PFSK-1 (cell line): ENCODE data around the gene ATG2A.
A peak's percentile ranks its signal among the peaks of the same experiment; 100 is the strongest.

Source experiments
- FOXP2 ChIP-seq: optimal IDR thresholded peaks from 2 replicates; pipeline ENCODE3; 2011; ENCODE audit warnings: borderline replicate concordance, control low read depth, inconsistent platforms; ENCODE audit not compliant: insufficient read depth; ENCODE audit errors: extremely low read length, extremely low read depth
- POLR2AphosphoS5 ChIP-seq: IDR thresholded peaks from 2 replicates; pipeline ENCODE4 v1.6.1; 2012; ENCODE audit warnings: low read depth, mild to moderate bottlenecking, control low read depth, low read length, moderate library complexity
- SIN3A ChIP-seq: IDR thresholded peaks from 2 replicates; pipeline ENCODE4 v1.6.1; 2012; ENCODE audit warnings: mild to moderate bottlenecking, low read length, moderate library complexity, borderline replicate concordance; ENCODE audit not compliant: insufficient read depth
- TAF1 ChIP-seq: IDR thresholded peaks from 2 replicates; pipeline ENCODE4 v1.6.1; 2012; ENCODE audit warnings: low read length, control low read depth, borderline replicate concordance; ENCODE audit not compliant: insufficient read depth
- TF ChIP-seq, protein P1 (sequence below), 2 experiments: IDR thresholded peaks; 2 replicates each; pipeline versions ENCODE4 v1.6.1 to v1.8.0; 2011 to 2012; ENCODE audit warnings: low read depth in 2 of 2, low read length in 2 of 2, control low read depth in 1 of 2, inconsistent platforms in 1 of 2, mild to moderate bottlenecking in 1 of 2, moderate library complexity in 1 of 2; ENCODE audit not compliant: insufficient read depth in 1 of 2

The ATG2A gene

DNA sequence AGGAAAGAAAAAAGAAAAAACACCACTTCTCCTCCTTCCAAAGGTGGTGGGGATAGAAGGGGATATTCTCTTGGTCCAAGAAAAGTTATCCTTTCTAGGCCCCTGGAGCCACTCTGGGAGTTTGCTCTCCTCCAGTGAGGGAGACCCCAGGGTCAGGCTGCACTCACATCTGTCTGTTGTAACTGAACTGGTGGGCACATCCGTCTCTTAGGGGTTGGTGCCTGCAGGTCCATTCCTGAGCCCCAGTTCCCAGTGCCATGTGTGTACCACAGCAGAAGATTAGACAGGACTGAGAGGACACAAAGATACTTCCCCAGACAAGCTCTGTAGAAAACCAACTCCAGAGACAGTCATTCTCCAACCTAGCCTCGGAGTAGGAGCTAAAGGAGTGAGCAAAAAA, 3.1 kb upstream of the ATG2A start:
- TF ChIP-seq POLR2AphosphoS5 (no peak), TAF1 (no peak), SIN3A (no peak), FOXP2 (no peak)
- TF ChIP-seq, protein P1, sequence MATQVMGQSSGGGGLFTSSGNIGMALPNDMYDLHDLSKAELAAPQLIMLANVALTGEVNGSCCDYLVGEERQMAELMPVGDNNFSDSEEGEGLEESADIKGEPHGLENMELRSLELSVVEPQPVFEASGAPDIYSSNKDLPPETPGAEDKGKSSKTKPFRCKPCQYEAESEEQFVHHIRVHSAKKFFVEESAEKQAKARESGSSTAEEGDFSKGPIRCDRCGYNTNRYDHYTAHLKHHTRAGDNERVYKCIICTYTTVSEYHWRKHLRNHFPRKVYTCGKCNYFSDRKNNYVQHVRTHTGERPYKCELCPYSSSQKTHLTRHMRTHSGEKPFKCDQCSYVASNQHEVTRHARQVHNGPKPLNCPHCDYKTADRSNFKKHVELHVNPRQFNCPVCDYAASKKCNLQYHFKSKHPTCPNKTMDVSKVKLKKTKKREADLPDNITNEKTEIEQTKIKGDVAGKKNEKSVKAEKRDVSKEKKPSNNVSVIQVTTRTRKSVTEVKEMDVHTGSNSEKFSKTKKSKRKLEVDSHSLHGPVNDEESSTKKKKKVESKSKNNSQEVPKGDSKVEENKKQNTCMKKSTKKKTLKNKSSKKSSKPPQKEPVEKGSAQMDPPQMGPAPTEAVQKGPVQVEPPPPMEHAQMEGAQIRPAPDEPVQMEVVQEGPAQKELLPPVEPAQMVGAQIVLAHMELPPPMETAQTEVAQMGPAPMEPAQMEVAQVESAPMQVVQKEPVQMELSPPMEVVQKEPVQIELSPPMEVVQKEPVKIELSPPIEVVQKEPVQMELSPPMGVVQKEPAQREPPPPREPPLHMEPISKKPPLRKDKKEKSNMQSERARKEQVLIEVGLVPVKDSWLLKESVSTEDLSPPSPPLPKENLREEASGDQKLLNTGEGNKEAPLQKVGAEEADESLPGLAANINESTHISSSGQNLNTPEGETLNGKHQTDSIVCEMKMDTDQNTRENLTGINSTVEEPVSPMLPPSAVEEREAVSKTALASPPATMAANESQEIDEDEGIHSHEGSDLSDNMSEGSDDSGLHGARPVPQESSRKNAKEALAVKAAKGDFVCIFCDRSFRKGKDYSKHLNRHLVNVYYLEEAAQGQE (IDR thresholded peaks at IDR 0.05; ENCODE audit: insufficient read depth in 1 of 2, low read depth in 2 of 2, low read length in 2 of 2), result no peak

DNA sequence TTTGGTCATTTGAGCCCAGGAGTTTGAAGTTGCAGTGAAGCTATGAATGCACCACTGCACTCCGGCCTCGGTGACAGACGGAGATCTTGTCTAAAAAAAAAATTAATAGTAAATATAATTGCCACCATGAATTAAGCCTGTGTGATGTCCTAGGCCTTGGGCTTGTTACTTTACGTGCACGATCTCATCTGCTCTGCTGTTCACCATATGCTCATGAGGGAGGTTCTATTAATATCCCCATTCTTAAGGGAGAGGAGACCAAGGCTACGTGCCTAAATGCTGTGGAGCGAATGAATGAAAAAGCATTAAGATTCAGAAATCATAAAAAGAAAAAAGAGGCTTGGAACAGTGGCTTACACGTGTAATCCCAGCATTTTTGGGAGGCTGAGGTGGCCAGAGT, 2.6 kb upstream of the ATG2A start:
- TF ChIP-seq, protein P1 (IDR thresholded peaks at IDR 0.05; ENCODE audit: insufficient read depth in 1 of 2, low read depth in 2 of 2, low read length in 2 of 2), result no peak
- TF ChIP-seq FOXP2 (no peak), TAF1 (no peak), SIN3A (no peak), POLR2AphosphoS5 (no peak)

DNA sequence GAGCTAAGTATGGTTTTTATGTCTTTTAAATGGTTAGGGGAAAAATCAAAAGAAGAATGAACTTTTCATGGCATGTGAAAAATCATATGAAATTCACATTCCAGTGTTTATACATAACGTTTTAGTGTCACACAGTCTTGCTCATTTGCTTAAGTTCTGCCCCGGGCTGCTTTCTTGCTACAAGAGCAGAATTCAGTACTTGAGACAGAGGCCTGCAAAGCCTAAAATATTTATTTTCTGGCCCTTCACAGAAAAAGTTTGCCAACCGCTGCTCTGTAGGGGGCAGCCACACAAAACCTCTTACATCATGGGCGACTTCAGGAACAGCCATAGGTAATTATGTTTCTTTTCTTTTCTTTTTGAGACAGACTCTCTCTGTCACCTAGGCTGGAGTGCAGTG, 1.0 kb upstream of the ATG2A start:
- TF ChIP-seq, protein P1 (IDR thresholded peaks at IDR 0.05; ENCODE audit: insufficient read depth in 1 of 2, low read depth in 2 of 2, low read length in 2 of 2), result peak in 1 of 2 experiments; percentile 70; a peak in 1 of 4 replicates
- no peak for TF ChIP-seq POLR2AphosphoS5

DNA sequence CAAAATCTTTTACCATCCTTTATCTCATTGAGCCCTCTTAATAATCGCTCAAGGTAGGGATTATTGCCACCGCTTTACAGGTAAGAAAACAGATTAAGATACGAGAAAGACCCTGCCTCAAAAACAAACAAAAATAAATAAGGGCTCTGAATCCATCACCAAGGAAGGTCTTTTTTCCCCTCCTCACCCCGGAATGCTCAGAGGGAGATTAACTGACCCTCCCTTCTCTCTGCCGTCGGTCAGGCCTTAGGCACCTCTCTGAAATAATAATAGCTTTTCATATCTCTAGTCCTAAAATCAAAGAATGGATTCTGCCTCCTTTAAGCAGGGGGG, 620 bp upstream of the ATG2A start:
- TF ChIP-seq, protein P1 (IDR thresholded peaks at IDR 0.05; ENCODE audit: insufficient read depth in 1 of 2, low read depth in 2 of 2, low read length in 2 of 2), result no peak
- TF ChIP-seq TAF1, result peak; percentile 4; the same call in 1 of the 2 replicates
- TF ChIP-seq FOXP2, result no peak
- TF ChIP-seq POLR2AphosphoS5, result no peak
- no peak for TF ChIP-seq SIN3A

DNA sequence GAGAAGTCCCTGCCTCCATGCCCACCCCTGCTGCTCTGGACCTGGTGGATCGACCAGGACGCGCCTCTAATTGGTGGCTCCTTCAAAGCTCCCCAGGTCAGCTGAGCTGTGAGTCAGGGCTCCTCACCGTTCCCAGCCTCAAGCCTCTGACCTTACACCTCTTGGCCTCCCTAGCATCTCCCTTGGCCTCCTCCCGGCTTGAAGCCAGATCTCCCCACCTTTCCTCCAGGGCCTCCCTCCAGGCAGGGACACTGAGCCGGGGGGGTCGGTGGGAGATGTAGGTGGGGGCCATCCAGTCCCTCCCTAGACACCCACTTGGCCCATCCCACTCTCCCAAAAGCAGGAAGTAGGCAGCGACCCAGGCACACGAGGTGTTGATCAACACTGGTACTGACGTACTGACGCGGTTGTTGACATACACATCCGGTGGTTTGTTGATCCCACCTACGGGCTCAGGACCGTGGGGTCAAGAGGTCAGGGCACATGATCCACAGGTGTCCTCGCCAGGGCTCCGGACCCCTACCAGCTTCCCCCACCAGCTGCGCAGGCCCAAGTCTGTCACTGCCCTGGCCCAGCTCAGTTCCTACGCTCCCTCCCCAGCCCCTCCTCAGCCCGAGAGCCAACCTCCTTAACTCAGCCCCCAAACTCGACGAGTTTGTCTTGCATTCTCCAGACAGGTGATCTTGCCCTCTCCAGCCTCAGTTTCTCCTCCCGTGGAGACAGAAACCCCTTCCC, 802 bp downstream of the ATG2A start:
- TF ChIP-seq FOXP2 (peak; percentile 100), SIN3A (peak; percentile 96; the same call in 1 of the 2 replicates), POLR2AphosphoS5 (no peak)
